Kidney (tissue), 14 donors: ENCODE data around the gene TTC39C. TPM values are rescaled to one million over a fixed set of nuclear protein-coding genes. Genes with fewer than 3 reads are reported as not detected.

Source experiments
- DNase-seq, 5 donors: peaks; one replicate each; pipeline ENCODE4 v3.0.0-alpha.2; 2013 to 2020
- FAIRE-seq: peaks from 2 replicates; lab custom pipeline; 2012; peaks lifted over from hg19 to GRCh38; lab: Jason Lieb, UNC
- H3K27ac ChIP-seq, 2 donors: one replicate each; pipeline ENCODE4 v1.7.0; 2013; ENCODE audit warnings: low read depth in 2 of 2, low read length in 2 of 2, inconsistent platforms in 1 of 2
- H3K27me3 ChIP-seq: one replicate; pipeline ENCODE4 v1.7.1; 2013; ENCODE audit warnings: low read length, inconsistent platforms; ENCODE audit not compliant: control insufficient read depth, insufficient read depth
- H3K36me3 ChIP-seq, 3 donors: one replicate each; pipeline versions ENCODE4 v1.7.0 to v1.7.1; 2013; ENCODE audit warnings: low read length in 3 of 3, control low read depth in 1 of 3, inconsistent platforms in 1 of 3; ENCODE audit not compliant: insufficient read depth in 3 of 3, control insufficient read depth in 2 of 3
- H3K4me1 ChIP-seq, 3 donors: one replicate each; pipeline versions ENCODE4 v1.7.0 to v1.7.1; 2013; ENCODE audit warnings: low read length in 3 of 3, inconsistent platforms in 1 of 3, low read depth in 1 of 3; ENCODE audit not compliant: control insufficient read depth in 2 of 3, insufficient read depth in 2 of 3
- H3K4me3 ChIP-seq, 3 donors: one replicate each; pipeline versions ENCODE4 v1.7.0 to v1.8.1; 2013; ENCODE audit warnings: low read length in 3 of 3, control low read depth in 1 of 3, inconsistent platforms in 1 of 3
- H3K9ac ChIP-seq, 3 donors: one replicate each; pipeline versions ENCODE4 v1.7.0 to v1.7.1; 2013; ENCODE audit warnings: low read length in 3 of 3, control low read depth in 1 of 3, inconsistent platforms in 1 of 3
- H3K9me3 ChIP-seq, 3 donors: one replicate each; pipeline versions ENCODE4 v1.7.0 to v1.7.1; 2013; ENCODE audit warnings: low read length in 3 of 3, control low read depth in 1 of 3, inconsistent platforms in 1 of 3; ENCODE audit not compliant: control insufficient read depth in 2 of 3, insufficient read depth in 1 of 3
- CTCF ChIP-seq: IDR thresholded peaks from 3 replicates; pipeline ENCODE4 v1.5.1; 2012; ENCODE audit warnings: mild to moderate bottlenecking, moderate library complexity, borderline replicate concordance; ENCODE audit not compliant: insufficient read depth; ENCODE audit errors: extremely low read depth
- intact Hi-C: fragments of 100-400 bp; cut with DNase I; formaldehyde crosslinking; loops from one replicate; pipeline ENCODE4 v1.11.1; 2022
- polyA plus RNA-seq: library from polyadenylated mRNA; stranded (reverse); fragments of 350-450 nt; fragmentation: Illumina TruSeq; extraction: RNeasy Lipid Tissue Mini Kit (QIAGEN cat#74804); gene quantifications from one replicate; pipeline ENCODE4 v1.2.3, GENCODE V29; 2014; ENCODE audit warnings: low read depth, low replicate concordance; ENCODE audit not compliant: insufficient read depth
- total RNA-seq: library from RNA; stranded (reverse); fragmentation: NEBNext Ultra II Directional; extraction: Animal tissue kit (Norgen Biotek cat#: 25700); gene quantifications from one replicate; pipeline ENCODE4 v1.2.1, GENCODE V29; 2021
- donor health status: control.
- donor health status: control.
- donor health status: control.
- donor health status: control.
- donor health status: control.
- donor health status: DM: yes; HTN: yes; CAD: no.
- donor health status: Normal renal cell carcinoma (clear cell type).

The TTC39C gene
- total and polyA plus RNA-seq, 2 donors from 2014 or later: 2.8 to 17.4 TPM

- no peak for FAIRE-seq
- intact Hi-C loops: no loop called here
- Histone ChIP-seq H3K4me1 (no peaks in the 10 kb centered on the region), H3K27me3 (no peaks in the 10 kb centered on the region), H3K9me3 (no peaks in the 10 kb centered on the region), H3K27ac (no peak overlapping the region), H3K4me3 (no peak overlapping the region), H3K9ac (no peak overlapping the region), H3K36me3 (no peaks in the 10 kb centered on the region)
- no peak for DNase-seq
- no peak for TF ChIP-seq CTCF
These were observed 34.6 kb downstream of the TTC39C start for GRCh38 chr18:24049142-24049541.

GRCh38 chr18:24051031-24051947, 36.7 kb downstream of the TTC39C start:
- H3K9ac ChIP-seq: no peak overlapping the region
- no peaks in the 10 kb centered on the region for H3K27me3 ChIP-seq
- peak in 2 of 5 donors; percentile 15 to 23 for DNase-seq

GRCh38 chr18:24052053-24052452, 37.5 kb downstream of the TTC39C start:
- Histone ChIP-seq H3K4me1 (no peaks in the 10 kb centered on the region), H3K9me3 (no peaks in the 10 kb centered on the region), H3K27ac (no peak overlapping the region), H3K4me3 (no peak overlapping the region), H3K27me3 (no peaks in the 10 kb centered on the region), H3K36me3 (no peaks in the 10 kb centered on the region), H3K9ac (no peak overlapping the region)
- DNase-seq (no peak), FAIRE-seq (no peak)
- intact Hi-C loops: no loop called here
- TF ChIP-seq CTCF: no peak

More at GRCh38 chr18:24051031-24051947, 36.7 kb downstream of the TTC39C start:
- Histone ChIP-seq H3K9me3 (no peaks in the 10 kb centered on the region), H3K4me3 (no peak overlapping the region), H3K4me1 (no peaks in the 10 kb centered on the region), H3K27ac (no peak overlapping the region), H3K36me3 (no peaks in the 10 kb centered on the region)
- intact Hi-C loops: no loop called here
- TF ChIP-seq CTCF: no peak
- FAIRE-seq: no peak
